Keratinocyte (primary cell): ENCODE results near the gene ABCA12. TPM values are rescaled to one million over a fixed set of nuclear protein-coding genes. Genes with fewer than 3 reads are reported as not detected.

Source experiments
- DNase-seq: peaks from one replicate; pipeline ENCODE4 v3.0.0-alpha.2; 2011; ENCODE audit warnings: low read depth, missing footprints, low spot score
- FAIRE-seq: peaks from 2 replicates; lab custom pipeline; 2011; peaks lifted over from hg19 to GRCh38; lab: Jason Lieb, UNC
- H2AFZ ChIP-seq: 2 replicates; pipeline ENCODE4 v1.6.0; 2012; ENCODE audit warnings: low read length, control low read depth, inconsistent platforms; ENCODE audit not compliant: control insufficient read depth
- H3K27ac ChIP-seq: 2 replicates; pipeline ENCODE4 v1.5.1; 2011; ENCODE audit warnings: low read length; ENCODE audit not compliant: control insufficient read depth, insufficient read depth
- H3K27me3 ChIP-seq: 3 replicates; pipeline ENCODE4 v1.6.0; 2011; ENCODE audit warnings: low read length; ENCODE audit not compliant: control insufficient read depth, insufficient read depth; ENCODE audit errors: extremely low read depth
- H3K36me3 ChIP-seq, 2 experiments: 2 replicates in 1 of 2; 3 replicates in 1 of 2; pipeline ENCODE4 v1.5.1; 2011; ENCODE audit warnings: low read length in 2 of 2, mild to moderate bottlenecking in 1 of 2; ENCODE audit not compliant: control insufficient read depth in 2 of 2, insufficient read depth in 2 of 2; ENCODE audit errors: extremely low read depth in 1 of 2
- H3K4me1 ChIP-seq: 3 replicates; pipeline ENCODE4 v1.5.1; 2011; ENCODE audit warnings: low read length; ENCODE audit not compliant: control insufficient read depth, insufficient read depth; ENCODE audit errors: extremely low read depth
- H3K4me2 ChIP-seq: 3 replicates; pipeline ENCODE4 v1.6.0; 2011; ENCODE audit warnings: low read depth, low read length; ENCODE audit not compliant: control insufficient read depth, insufficient read depth; ENCODE audit errors: extremely low read depth
- H3K4me3 ChIP-seq, 3 experiments: fragments of 200-600 bp in 1 of 3; sonication (generic) in 1 of 3; 2 replicates in 2 of 3; 3 replicates in 1 of 3; pipeline ENCODE4 v1.5.1; 2011 to 2016; ENCODE audit warnings: low read length in 3 of 3, mild to moderate bottlenecking in 3 of 3, control low read depth in 2 of 3, inconsistent platforms in 1 of 3, low read depth in 1 of 3, mixed read lengths in 1 of 3, mixed run types in 1 of 3, moderate library complexity in 1 of 3; ENCODE audit not compliant: control insufficient read depth in 2 of 3, insufficient read depth in 2 of 3; ENCODE audit errors: extremely low read depth in 1 of 3
- H3K79me2 ChIP-seq: 2 replicates; pipeline ENCODE4 v1.6.0; 2012; ENCODE audit warnings: low read length; ENCODE audit not compliant: control insufficient read depth, insufficient read depth
- H3K9ac ChIP-seq: 3 replicates; pipeline ENCODE4 v1.6.0; 2011; ENCODE audit warnings: low read length; ENCODE audit not compliant: control insufficient read depth, insufficient read depth; ENCODE audit errors: extremely low read depth
- H3K9me1 ChIP-seq: 3 replicates; pipeline ENCODE4 v1.6.0; 2011; ENCODE audit warnings: low read length; ENCODE audit not compliant: control insufficient read depth, insufficient read depth; ENCODE audit errors: extremely low read depth
- H3K9me3 ChIP-seq: 2 replicates; pipeline ENCODE4 v1.5.1; 2012; ENCODE audit warnings: low read depth, low read length; ENCODE audit not compliant: control insufficient read depth
- H4K20me1 ChIP-seq: 3 replicates; pipeline ENCODE4 v1.6.0; 2011; ENCODE audit warnings: low read length; ENCODE audit not compliant: control insufficient read depth, insufficient read depth; ENCODE audit errors: extremely low read depth
- CTCF ChIP-seq, 3 experiments: IDR thresholded peaks in 1 of 3; conservative IDR thresholded peaks in 1 of 3; optimal IDR thresholded peaks in 1 of 3; 2 replicates in 2 of 3; 3 replicates in 1 of 3; pipeline versions ENCODE3 to v1.5.1; 2011; ENCODE audit warnings: low read length in 3 of 3, mild to moderate bottlenecking in 3 of 3, moderate library complexity in 2 of 3, control low read depth in 1 of 3, inconsistent platforms in 1 of 3; ENCODE audit not compliant: insufficient read depth in 2 of 3; ENCODE audit errors: extremely low read depth in 1 of 3
- EZH2 ChIP-seq: IDR thresholded peaks from one replicate; pipeline ENCODE4 v1.6.1; 2012; ENCODE audit warnings: inconsistent platforms, mild to moderate bottlenecking, low read length, moderate library complexity
- dilution Hi-C: fragments of 300-500 bp; cut with MboI; formaldehyde crosslinking; loops from one replicate; pipeline ENCODE4 v1.7.0; 2020; ENCODE audit warnings: low sequenced_read_pairs; ENCODE audit not compliant: extremely low pct_ligation_motif_present
- polyA plus RNA-seq, 5 experiments: library from polyadenylated mRNA; depleted of rRNA in 3 of 5; stranded (reverse) in 3 of 5; stranded (forward) in 1 of 5; unstranded in 1 of 5; fragments of >200 nt; gene quantifications; 1 replicate in 1 of 5; 2 replicates in 3 of 5; 3 replicates in 1 of 5; pipeline versions ENCODE4 v1.2.1 to v1.2.3, GENCODE V29; 2011 to 2012; ENCODE audit warnings: missing spikeins in 2 of 5, low read depth in 1 of 5, low replicate concordance in 1 of 5

Gene ABCA12
- polyA plus RNA-seq, 1 donor (not counting 4 experiments of a cell fraction or from before 2014, with no cell fraction given): 10.9 TPM

DNA sequence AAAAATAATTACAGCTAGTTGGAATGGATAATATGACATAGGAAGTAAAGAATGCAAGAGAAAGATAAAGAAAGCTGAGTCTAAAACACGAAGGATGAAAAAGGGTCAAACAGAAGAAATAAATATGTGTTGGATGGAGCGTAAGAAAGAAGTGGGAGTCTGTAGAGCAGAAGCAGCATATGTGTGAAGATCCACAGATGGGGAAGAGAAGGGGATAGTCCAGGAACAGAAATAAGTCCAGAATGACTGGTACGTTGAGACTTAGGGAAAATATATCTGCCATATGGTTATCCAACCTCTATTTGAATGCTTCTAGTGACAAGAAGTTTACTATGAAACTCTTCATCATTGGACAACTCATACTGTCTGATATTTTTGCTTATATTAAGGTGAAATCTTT is 18.0 kb downstream of the ABCA12 start:
- H3K4me3 ChIP-seq: no peak overlapping the region
- no peaks in the 10 kb centered on the region for H4K20me1 ChIP-seq
- no peak overlapping the region for H3K9ac ChIP-seq
- TF ChIP-seq EZH2 (no peak), CTCF (optimal IDR thresholded peaks at IDR 0.05 in 1 of 3, IDR thresholded peaks at IDR 0.05 in 1 of 3, conservative IDR thresholded peaks at IDR 0.05 in 1 of 3; ENCODE audit: extremely low read depth in 1 of 3, insufficient read depth in 2 of 3, low read length in 3 of 3) (no peak)
- H3K79me2 ChIP-seq: no peaks in the 10 kb centered on the region
- H3K4me1 ChIP-seq: no peaks in the 10 kb centered on the region
- H3K27me3 ChIP-seq: no peaks in the 10 kb centered on the region
- dilution Hi-C loops: no loop called here
- H3K27ac ChIP-seq: no peak overlapping the region
- H3K9me1 ChIP-seq: peaks cover 2% of the 10 kb centered on the region
- no peak overlapping the region for H3K4me2 ChIP-seq
- no peaks in the 10 kb centered on the region for H3K9me3 ChIP-seq
- FAIRE-seq: no peak
- no peaks in the 10 kb centered on the region for H3K36me3 ChIP-seq
- no peak for DNase-seq
- H2AFZ ChIP-seq: no peak overlapping the region

DNA sequence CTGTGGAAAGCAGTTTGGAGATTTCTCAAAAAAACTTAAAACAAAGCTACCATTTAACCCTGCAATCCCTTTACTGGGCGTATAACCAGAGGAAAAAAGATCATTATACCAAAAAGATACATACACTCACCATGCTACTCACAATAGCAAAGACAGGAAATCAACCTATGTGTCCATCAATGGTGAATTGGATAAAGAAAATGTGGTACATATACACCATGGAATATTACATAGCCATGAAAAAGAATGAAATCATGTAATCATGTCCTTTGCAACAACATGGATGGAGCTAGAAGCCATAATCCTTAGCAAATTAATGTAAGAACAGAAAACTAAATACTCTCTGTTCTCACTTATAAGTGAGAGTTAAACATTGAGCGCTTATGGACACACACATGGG is 18.6 kb downstream of the ABCA12 start:
- FAIRE-seq (no peak), DNase-seq (no peak)
- H3K9ac ChIP-seq: no peak overlapping the region
- no peaks in the 10 kb centered on the region for H3K27me3 ChIP-seq
- H3K27ac ChIP-seq: no peak overlapping the region
- H3K9me1 ChIP-seq: peaks cover 2% of the 10 kb centered on the region
- no peaks in the 10 kb centered on the region for H3K4me1 ChIP-seq
- H3K9me3 ChIP-seq: no peaks in the 10 kb centered on the region
- H3K4me2 ChIP-seq: no peak overlapping the region
- H3K36me3 ChIP-seq: no peaks in the 10 kb centered on the region
- H3K79me2 ChIP-seq: no peaks in the 10 kb centered on the region
- no peak overlapping the region for H3K4me3 ChIP-seq
- no peak overlapping the region for H2AFZ ChIP-seq
- no peaks in the 10 kb centered on the region for H4K20me1 ChIP-seq
- TF ChIP-seq EZH2: no peak
- TF ChIP-seq CTCF (optimal IDR thresholded peaks at IDR 0.05 in 1 of 3, IDR thresholded peaks at IDR 0.05 in 1 of 3, conservative IDR thresholded peaks at IDR 0.05 in 1 of 3; ENCODE audit: extremely low read depth in 1 of 3, insufficient read depth in 2 of 3, low read length in 3 of 3): no peak
- dilution Hi-C loops: no loop called here
